SK-MEL-5 (cell line): ENCODE measurements around the gene ATP6V0A4. TPM values are rescaled to one million over a fixed set of nuclear protein-coding genes. Genes with fewer than 3 reads are reported as not detected.
"Not testable (repeated sequence)": the region's sequence is repeated elsewhere in the genome, so short reads cannot be mapped to it uniquely, and the experiment has no call there.

Experiments
- DNase-seq: peaks from one replicate; pipeline ENCODE4 v3.0.0-alpha.2; 2016; ENCODE audit warnings: low read depth, low spot score
- in situ Hi-C: cut with HindIII; loops from 2 replicates; pipeline ENCODE4 v1.10.0; 2016; ENCODE audit warnings: low sequenced_read_pairs, high pct_unique_total_duplicates, low pct_unique_long_range_greater_than_20kb
- total RNA-seq: library from RNA; depleted of rRNA; stranded (reverse); fragments of >200 nt; shearing (Covaris generic); gene quantifications from 2 replicates; pipeline ENCODE4 v1.2.3, GENCODE V29; 2014

The ATP6V0A4 gene
- total RNA-seq, 1 experiment from 2014 or later, result 294 TPM

GRCh38 chr7:138814816-138815332 is 16.9 kb upstream of the ATP6V0A4 start:
- in situ Hi-C loops, result no loop called here
- no peak for DNase-seq

GRCh38 chr7:138813945-138814344 is 15.9 kb upstream of the ATP6V0A4 start:
- no peak for DNase-seq
- in situ Hi-C loops, result no loop called here

DNA sequence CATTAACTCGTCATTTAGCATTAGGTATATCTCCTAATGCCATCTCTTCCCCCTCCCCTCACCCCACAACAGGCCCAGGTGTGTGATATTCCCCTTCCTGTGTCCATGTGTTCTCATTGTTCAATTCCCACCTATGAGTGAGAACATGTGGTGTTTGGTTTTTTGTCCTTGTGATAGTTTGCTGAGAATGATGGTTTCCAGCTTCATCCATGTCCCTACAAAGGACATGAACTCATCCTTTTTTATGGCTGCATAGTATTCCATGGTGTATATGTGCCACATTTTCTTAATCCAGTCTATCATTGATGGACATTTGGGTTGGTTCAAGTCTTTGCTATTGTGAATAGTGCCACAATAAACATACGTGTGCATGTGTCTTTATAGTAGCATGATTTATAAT is 13.3 kb upstream of the ATP6V0A4 start:
- in situ Hi-C loops, DNase-seq: not testable (repeated sequence)

DNA sequence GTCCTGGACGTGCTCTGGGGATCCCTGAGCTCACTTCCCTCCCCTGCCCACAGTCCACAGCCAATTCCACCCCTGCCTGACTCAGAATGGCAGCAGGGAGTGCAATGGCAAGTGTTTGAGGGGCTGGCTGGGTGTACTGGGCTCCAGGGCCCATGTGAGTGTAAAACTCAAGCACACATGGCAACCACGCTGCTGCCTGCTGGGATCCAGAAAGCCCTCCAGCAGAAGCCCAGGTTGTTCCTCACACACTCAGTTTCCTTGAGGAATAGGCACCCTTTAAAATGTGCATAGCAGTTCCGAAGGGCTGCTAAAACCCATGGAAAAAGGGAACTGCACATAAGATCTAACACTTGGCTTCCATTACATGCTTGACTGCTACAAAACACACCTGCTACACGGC is 11.3 kb upstream of the ATP6V0A4 start:
- no peak for DNase-seq
- in situ Hi-C loops, result no loop called here

GRCh38 chr7:138804618-138805017 is 6.6 kb upstream of the ATP6V0A4 start:
- in situ Hi-C loops, result no loop called here
- DNase-seq, result no peak

GRCh38 chr7:138802706-138803105 is 4.7 kb upstream of the ATP6V0A4 start:
- no peak for DNase-seq
- in situ Hi-C loops, result no loop called here

DNA sequence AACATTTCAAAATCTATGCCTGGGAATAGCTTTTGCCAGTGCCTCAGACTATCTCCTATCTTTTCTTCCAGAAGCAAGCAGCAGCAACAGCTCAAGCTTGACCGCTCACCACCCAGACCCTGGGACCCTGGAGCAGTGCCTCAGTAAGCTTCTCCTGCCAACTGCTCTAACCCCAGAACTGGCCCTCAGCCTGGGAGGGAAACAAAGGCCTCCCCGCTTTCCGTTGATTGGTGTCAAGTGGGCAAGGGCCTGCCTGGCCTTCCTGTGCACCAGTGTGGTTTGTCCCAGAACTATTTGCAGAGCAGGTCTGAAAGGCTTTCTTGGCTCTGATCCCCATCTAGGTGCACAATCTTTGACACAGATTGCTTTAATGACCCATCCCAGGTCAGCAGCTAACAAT is 3.3 kb upstream of the ATP6V0A4 start:
- no peak for DNase-seq

DNA sequence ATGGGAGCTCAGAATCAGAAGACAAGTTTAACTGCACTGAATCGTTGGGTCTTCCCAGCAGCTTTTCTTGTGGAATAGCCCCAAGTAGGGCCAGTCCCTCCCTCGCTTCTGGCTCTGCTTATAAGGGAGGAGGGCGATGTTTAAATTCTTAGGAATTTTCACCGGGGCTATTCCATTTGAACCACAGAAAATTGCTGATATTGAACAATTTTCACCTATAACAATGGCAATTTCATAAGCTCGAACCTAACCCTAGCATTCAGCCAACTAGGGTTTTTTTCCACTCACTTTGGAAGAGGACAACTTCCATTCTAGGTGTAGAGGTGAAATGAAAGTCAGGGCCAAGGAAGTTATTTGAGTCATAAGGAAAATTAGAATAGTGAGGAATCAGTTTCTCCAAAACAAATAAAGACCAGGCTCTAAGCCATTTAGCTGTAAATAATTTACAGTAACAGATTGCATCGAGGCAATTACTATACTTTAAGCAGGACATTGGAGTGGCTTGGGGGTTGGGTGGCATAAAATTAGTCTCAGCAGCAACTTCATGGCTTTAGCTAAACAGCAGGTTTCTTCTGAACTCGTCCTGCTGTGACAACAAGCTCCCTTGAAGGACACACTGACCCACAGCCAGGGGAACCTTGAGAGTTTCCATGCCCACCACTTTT is 1.5 kb upstream of the ATP6V0A4 start:
- in situ Hi-C loops, result no loop called here
- no peak for DNase-seq

More for the DNA sequence above, 3.3 kb upstream of the ATP6V0A4 start:
- in situ Hi-C loops, result no loop called here

DNA sequence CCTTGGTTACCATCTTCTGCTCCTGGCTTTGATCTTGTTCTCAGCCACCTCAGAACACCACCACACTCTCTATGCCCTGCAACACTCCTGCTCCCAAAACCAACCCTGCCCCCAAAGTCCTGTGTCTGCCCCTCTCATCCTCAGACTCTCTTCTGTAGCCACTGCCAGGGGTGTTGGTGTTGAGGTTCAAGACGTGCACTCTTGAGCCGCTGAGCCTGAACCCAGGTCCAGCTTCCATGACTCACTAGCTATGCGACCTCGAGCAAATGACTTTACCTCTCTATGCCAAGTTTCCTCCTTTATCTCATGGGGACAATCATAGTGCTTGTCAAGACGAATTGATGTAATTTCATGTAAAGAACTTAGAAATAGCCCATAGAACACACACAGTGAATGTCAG is 840 bp upstream of the ATP6V0A4 start:
- no peak for DNase-seq
- in situ Hi-C loops, result no loop called here

GRCh38 chr7:138797046-138797445 is 950 bp downstream of the ATP6V0A4 start:
- DNase-seq, result peak; percentile 62
- in situ Hi-C loops, result not testable (repeated sequence)

GRCh38 chr7:138796038-138796615 is 1.9 kb downstream of the ATP6V0A4 start:
- in situ Hi-C loops, result no loop called here
- DNase-seq, result no peak

DNA sequence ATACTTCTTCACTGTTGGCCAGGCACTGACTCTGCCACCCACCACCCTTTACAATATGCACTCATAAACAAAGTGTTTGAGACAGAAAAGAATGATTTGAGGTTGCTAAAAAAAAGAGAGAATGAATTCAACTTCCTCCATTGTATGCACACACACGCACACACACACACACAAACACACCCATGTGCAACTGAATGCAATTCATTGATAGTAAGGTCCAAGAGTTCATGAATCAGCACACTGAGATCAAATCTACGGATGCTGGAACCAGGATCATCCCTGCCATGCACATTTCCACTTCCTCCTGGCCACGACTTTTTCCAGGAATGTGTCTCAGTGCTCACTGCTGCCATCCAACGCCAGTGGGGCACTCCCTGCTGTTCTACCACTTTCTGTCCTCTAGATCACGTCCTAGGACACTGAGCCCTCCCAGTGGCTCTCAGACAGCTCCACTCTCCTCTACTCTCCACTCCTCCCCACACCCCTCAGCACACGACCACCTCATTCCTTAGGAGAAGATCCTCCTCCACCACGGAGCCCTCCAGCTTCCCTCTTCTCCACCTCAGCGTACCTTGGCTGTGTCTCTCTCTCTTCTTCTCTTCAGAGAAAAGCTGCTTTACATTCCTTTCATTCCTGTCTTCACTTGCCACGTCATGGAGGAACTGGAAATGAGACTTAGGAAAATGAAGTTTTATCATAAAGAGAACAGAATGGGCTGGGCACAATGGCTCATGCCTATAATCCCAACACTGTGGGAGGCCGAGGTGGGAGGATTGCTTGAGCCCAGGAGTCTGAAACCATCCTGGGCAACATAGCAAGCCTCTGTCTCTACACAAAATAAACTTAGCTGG is 12.2 kb downstream of the ATP6V0A4 start:
- peak; percentile 77 for DNase-seq
- in situ Hi-C loops, result no loop called here

DNA sequence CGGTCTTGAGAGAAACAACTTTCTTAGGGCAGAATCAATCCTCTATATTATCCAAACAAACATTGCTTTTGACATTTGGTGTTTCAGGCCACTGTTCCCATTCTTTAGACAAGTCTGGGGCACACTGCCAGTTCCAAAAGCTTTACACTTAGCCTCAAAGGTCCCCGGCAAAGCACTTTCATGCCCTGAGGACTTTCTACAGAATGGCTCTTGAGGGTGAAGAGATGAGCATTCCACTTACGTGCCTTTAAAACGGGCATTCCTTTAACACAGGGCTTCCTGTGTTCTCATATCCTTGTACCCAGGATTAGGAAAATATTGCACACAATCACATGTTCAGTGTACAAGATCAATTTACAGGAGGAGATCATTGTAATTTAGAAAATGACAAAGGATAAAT is 13.3 kb downstream of the ATP6V0A4 start:
- in situ Hi-C loops, result no loop called here
- DNase-seq, result peak; percentile 100

DNA sequence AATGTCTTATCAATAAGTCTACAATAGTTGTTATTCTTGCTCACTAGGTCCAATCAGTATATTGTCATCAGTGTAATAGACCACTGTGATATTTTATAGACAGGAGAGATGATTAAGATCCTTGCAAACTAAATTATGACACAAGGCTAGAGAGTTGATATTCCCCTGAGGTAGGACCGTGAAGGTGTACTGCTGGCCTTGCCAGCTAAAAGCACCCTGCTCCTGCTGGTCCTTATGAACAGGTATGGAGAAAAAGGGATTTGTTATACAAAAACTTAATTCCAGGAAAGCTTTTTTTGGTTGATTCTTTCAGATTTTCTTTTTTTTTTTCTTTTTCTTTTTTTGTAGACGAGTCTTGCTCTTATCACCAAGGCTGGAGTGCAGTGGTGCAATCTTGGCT is 17.0 kb downstream of the ATP6V0A4 start:
- in situ Hi-C loops, result no loop called here
- DNase-seq, result no peak

DNA sequence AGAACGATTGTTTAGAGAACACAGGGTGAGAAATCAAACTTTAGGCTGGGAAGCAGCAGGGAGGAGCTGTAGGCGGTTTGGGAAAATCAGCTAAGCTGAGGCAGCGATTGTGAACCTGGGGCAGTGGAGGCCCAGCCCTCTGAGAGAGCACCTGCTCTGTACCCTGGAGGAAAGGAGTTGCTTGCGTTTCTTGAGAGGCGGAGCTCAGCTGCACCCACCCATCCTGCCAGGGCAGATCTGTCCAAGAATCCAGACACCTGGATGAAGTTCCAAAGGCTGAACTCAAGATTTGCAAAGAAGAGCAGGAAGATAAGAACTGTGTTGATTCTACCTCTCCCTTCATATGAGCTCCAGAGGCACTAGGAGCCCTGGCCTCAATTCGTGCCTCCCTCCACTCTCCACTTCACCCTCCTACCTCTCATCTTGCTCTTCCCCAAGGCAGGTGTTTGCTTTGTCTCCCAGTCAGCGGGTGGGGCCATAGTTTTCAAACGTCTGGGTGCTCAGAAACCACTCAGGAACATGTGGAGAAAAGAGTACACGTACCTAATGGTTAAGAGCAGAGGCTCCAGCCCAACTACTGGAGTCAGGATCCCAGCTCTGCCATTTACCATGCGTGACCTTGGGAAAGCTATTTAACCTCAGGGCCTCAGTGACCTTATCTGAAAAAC is 21.7 kb downstream of the ATP6V0A4 start:
- peak; percentile 25 for DNase-seq
- in situ Hi-C loops, result no loop called here

DNA sequence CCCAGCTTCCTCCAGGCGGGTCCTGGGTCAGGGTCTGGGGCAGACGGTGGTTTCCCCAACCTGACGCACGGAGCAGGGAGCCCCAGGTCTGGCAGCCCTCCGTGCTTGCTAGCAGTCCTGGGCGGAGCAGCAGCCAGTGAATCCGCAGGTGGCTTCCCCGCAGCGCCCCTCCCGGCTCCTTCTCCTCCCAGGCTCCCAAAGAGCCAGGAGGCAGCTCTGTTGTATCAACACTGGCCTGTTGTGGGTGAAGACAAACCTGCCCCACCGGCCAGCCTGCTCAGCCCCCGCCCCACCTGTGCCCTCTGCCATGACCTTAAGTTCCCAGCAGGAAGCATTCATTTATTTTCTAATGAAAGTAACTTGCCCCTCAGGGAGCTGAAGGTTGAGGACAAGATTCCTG is 24.2 kb downstream of the ATP6V0A4 start:
- DNase-seq, result no peak
- in situ Hi-C loops, result no loop called here

GRCh38 chr7:138773176-138773575 is 24.8 kb downstream of the ATP6V0A4 start:
- DNase-seq, result no peak
- in situ Hi-C loops, result no loop called here

- peak; percentile 26 for DNase-seq
- in situ Hi-C loops, result no loop called here
These were observed 27.1 kb downstream of the ATP6V0A4 start for GRCh38 chr7:138770904-138771303.
